Spleen (tissue), 11 donors: ENCODE data around the gene CDK13. TPM values are rescaled to one million over a fixed set of nuclear protein-coding genes. Genes with fewer than 3 reads are reported as not detected.

ENCODE experiments used
- DNase-seq: peaks from one replicate; pipeline ENCODE4 v3.0.0-alpha.2; 2020
- H3K27ac ChIP-seq, 8 donors: fragments of 200-600 bp; sonication (generic) in 7 of 8; 1 replicate in 4 of 8; 2 replicates in 4 of 8; pipeline versions ENCODE4 v1.5.0 to v1.8.0; 2016 to 2021; ENCODE audit warnings: inconsistent platforms in 4 of 8, mild to moderate bottlenecking in 4 of 8, moderate library complexity in 1 of 8
- H3K27me3 ChIP-seq, 7 donors: fragments of 200-600 bp; sonication (generic) in 6 of 7; replicated peaks in 1 of 7; 1 replicate in 4 of 7; 2 replicates in 3 of 7; pipeline versions ENCODE4 v1.5.0 to v1.8.0; 2016 to 2021; ENCODE audit warnings: inconsistent platforms in 3 of 7, mild to moderate bottlenecking in 1 of 7
- H3K36me3 ChIP-seq, 6 donors: fragments of 200-600 bp; sonication (generic) in 5 of 6; 1 replicate in 4 of 6; 2 replicates in 2 of 6; pipeline versions ENCODE4 v1.5.0 to v1.8.0; 2016 to 2021; ENCODE audit warnings: inconsistent platforms in 2 of 6
- H3K4me1 ChIP-seq, 6 donors: fragments of 200-600 bp; sonication (generic) in 5 of 6; 1 replicate in 3 of 6; 2 replicates in 3 of 6; pipeline versions ENCODE4 v1.5.0 to v1.8.0; 2016 to 2021; ENCODE audit warnings: inconsistent platforms in 3 of 6
- H3K4me3 ChIP-seq, 8 donors: fragments of 200-600 bp; sonication (generic) in 7 of 8; 1 replicate in 4 of 8; 2 replicates in 4 of 8; pipeline versions ENCODE4 v1.5.0 to v1.8.0; 2016 to 2021; ENCODE audit warnings: inconsistent platforms in 4 of 8, mild to moderate bottlenecking in 4 of 8, moderate library complexity in 2 of 8
- H3K9me3 ChIP-seq, 8 donors: fragments of 200-600 bp; sonication (generic) in 7 of 8; 1 replicate in 4 of 8; 2 replicates in 4 of 8; pipeline versions ENCODE4 v1.5.0 to v1.8.0; 2016 to 2021; ENCODE audit warnings: inconsistent platforms in 4 of 8
- CTCF ChIP-seq, 11 experiments: fragments of 200-600 bp in 7 of 11; fragments of 450-650 bp in 4 of 11; sonication (generic) in 4 of 11; IDR thresholded peaks in 8 of 11; conservative IDR thresholded peaks in 3 of 11; 1 replicate in 7 of 11; 2 replicates in 4 of 11; pipeline versions ENCODE4 v1.4.0 to v1.8.0; 2016 to 2021; ENCODE audit warnings: antibody characterized with exemption in 11 of 11, inconsistent platforms in 4 of 11, mild to moderate bottlenecking in 1 of 11
- POLR2A ChIP-seq, 3 donors: fragments of 450-650 bp; IDR thresholded peaks; one replicate each; pipeline ENCODE4 v1.5.1; 2017; ENCODE audit warnings: antibody characterized with exemption in 3 of 3, mild to moderate bottlenecking in 1 of 3
- POLR2AphosphoS5 ChIP-seq, 3 donors: sonication (generic); formaldehyde crosslinking; IDR thresholded peaks; one replicate each; pipeline ENCODE4 v1.5.1; 2017; ENCODE audit warnings: antibody characterized with exemption in 3 of 3
- WGBS, 5 donors: extraction: QIAGEN DNeasy Blood & Tissue Kit in 3 of 5; methylation state at CpG; one replicate each; pipeline versions ENCODE4 v1.1.5 to v1.1.7; 2013 to 2018; 5-methylcytosine and 5-hydroxymethylcytosine counted together
- intact Hi-C: fragments of 100-400 bp; cut with DNase I; formaldehyde crosslinking; loops from one replicate; pipeline ENCODE4 v1.15.0; 2023; ENCODE audit warnings: low total_unique reads
- polyA plus RNA-seq, 3 donors: library from polyadenylated mRNA; stranded (reverse); fragments of 200-250 nt; gene quantifications; one replicate each; pipeline ENCODE4 v1.2.1, GENCODE V29; 2013
- total RNA-seq, 7 donors: library from RNA; depleted of rRNA in 3 of 7; stranded (reverse); fragments of >200 nt in 3 of 7; fragmentation: NEBNext Ultra II Directional in 4 of 7; extraction: Animal tissue kit (Norgen Biotek cat#: 25700) in 4 of 7; gene quantifications; one replicate each; pipeline versions ENCODE4 v1.1.0 to v1.2.1, GENCODE V29; 2016 to 2021
- donor health status: healthy with polysubstance abuse.
- donor health status: DM: no; HTN: no; CAD: no; lungs with moderate emphysema.
- donor health status: DM: no; HTN: no; CAD: no.
- donor health status: Bipolar disorder and iron deficiency.
- donor health status: healthy.
- donor health status: DM: no; HTN: no; CAD: no.
- donor health status: DM: yes; HTN: yes; CAD: no.

CDK13 gene
- total and polyA plus RNA-seq, 10 donors: 18.0 to 125 (median 79.7) TPM

- intact Hi-C loops: no loop called here
- TF ChIP-seq POLR2AphosphoS5 (IDR thresholded peaks at IDR 0.05) (no peak), POLR2A (IDR thresholded peaks at IDR 0.05) (no peak), CTCF (IDR thresholded peaks at IDR 0.05 in 8 of 11, conservative IDR thresholded peaks at IDR 0.05 in 3 of 11) (no peak)
- 74 to 92% (median 86%) methylated on average over 2 of the region's 2 CpGs for whole genome bisulfite sequencing, 5 donors
Measured at GRCh38 chr7:39919646-39920045, 30.4 kb upstream of the CDK13 start.

GRCh38 chr7:39921506-39922175 lies 28.4 kb upstream of the CDK13 start:
- no peaks in the 10 kb centered on the region for H3K9me3 ChIP-seq
- TF ChIP-seq CTCF (IDR thresholded peaks at IDR 0.05 in 8 of 11, conservative IDR thresholded peaks at IDR 0.05 in 3 of 11) (no peak), POLR2AphosphoS5 (IDR thresholded peaks at IDR 0.05) (no peak), POLR2A (IDR thresholded peaks at IDR 0.05) (no peak)
- H3K27me3 ChIP-seq: no peaks in the 10 kb centered on the region
- no peak overlapping the region for H3K4me3 ChIP-seq
- no peaks in the 10 kb centered on the region for H3K4me1 ChIP-seq
- 70 to 82% (median 80%) methylated on average over 7 of the region's 7 CpGs for WGBS, 5 donors
- intact Hi-C loops: no loop called here
- H3K27ac ChIP-seq: no peak overlapping the region
- DNase-seq: no peak
- no peaks in the 10 kb centered on the region for H3K36me3 ChIP-seq

More at GRCh38 chr7:39919646-39920045, 30.4 kb upstream of the CDK13 start:
- no peak overlapping the region for H3K4me3 ChIP-seq
- no peaks in the 10 kb centered on the region for H3K27me3 ChIP-seq
- peaks cover 0 to 6% (median 0%) of the 10 kb centered on the region in 6 donors for H3K4me1 ChIP-seq
- no peak for DNase-seq
- no peak overlapping the region for H3K27ac ChIP-seq
- no peaks in the 10 kb centered on the region for H3K9me3 ChIP-seq
- no peaks in the 10 kb centered on the region for H3K36me3 ChIP-seq

- Histone ChIP-seq H3K9me3 (no peaks in the 10 kb centered on the region), H3K4me3 (no peak overlapping the region), H3K36me3 (no peaks in the 10 kb centered on the region), H3K27me3 (no peaks in the 10 kb centered on the region), H3K4me1 (no peaks in the 10 kb centered on the region), H3K27ac (no peak overlapping the region)
- no peak for DNase-seq
- intact Hi-C loops: no loop called here
- no peak for TF ChIP-seq POLR2AphosphoS5 (IDR thresholded peaks at IDR 0.05)
- no peak for TF ChIP-seq POLR2A (IDR thresholded peaks at IDR 0.05)
- no peak for TF ChIP-seq CTCF (IDR thresholded peaks at IDR 0.05 in 8 of 11, conservative IDR thresholded peaks at IDR 0.05 in 3 of 11)
- 75 to 90% (median 81%) methylated on average over 3 of the region's 3 CpGs for WGBS, 5 donors
Measured at GRCh38 chr7:39922580-39922979, 27.5 kb upstream of the CDK13 start.

GRCh38 chr7:39923091-39923490 lies 27.0 kb upstream of the CDK13 start:
- WGBS, 5 donors: 76 to 92% (median 79%) methylated on average over 1 of the region's 1 CpG
- H3K27ac ChIP-seq: no peak overlapping the region
- no peak overlapping the region for H3K4me3 ChIP-seq
- intact Hi-C loops: no loop called here
- no peaks in the 10 kb centered on the region for H3K36me3 ChIP-seq
- no peaks in the 10 kb centered on the region for H3K4me1 ChIP-seq
- no peaks in the 10 kb centered on the region for H3K9me3 ChIP-seq
- H3K27me3 ChIP-seq: no peaks in the 10 kb centered on the region
- TF ChIP-seq CTCF (IDR thresholded peaks at IDR 0.05 in 8 of 11, conservative IDR thresholded peaks at IDR 0.05 in 3 of 11) (no peak), POLR2A (IDR thresholded peaks at IDR 0.05) (no peak)
- no peak for DNase-seq
